Measurements from ENCODE around the gene TIMP2.

TIMP2 gene

GRCh38 chr17:78838574-78839005 is 86.6 kb downstream of the TIMP2 start:
- Histone ChIP-seq H3K9ac (ENCODE audit: low read depth, low read length) (0 out of 2 replicates have a peak overlapping the region, but pooled peaks have one; percentile 80), H3K4me1 (ENCODE audit: insufficient read depth, low read length) (peaks cover 10% of the 10 kb centered on the region; the same call in 1 of the 2 replicates), H3K9me3 (ENCODE audit: control insufficient read depth, insufficient read depth, low read length) (no peaks in the 10 kb centered on the region), H3K36me3 (ENCODE audit: insufficient read depth, low read length) (peaks cover 35% of the 10 kb centered on the region)

DNA sequence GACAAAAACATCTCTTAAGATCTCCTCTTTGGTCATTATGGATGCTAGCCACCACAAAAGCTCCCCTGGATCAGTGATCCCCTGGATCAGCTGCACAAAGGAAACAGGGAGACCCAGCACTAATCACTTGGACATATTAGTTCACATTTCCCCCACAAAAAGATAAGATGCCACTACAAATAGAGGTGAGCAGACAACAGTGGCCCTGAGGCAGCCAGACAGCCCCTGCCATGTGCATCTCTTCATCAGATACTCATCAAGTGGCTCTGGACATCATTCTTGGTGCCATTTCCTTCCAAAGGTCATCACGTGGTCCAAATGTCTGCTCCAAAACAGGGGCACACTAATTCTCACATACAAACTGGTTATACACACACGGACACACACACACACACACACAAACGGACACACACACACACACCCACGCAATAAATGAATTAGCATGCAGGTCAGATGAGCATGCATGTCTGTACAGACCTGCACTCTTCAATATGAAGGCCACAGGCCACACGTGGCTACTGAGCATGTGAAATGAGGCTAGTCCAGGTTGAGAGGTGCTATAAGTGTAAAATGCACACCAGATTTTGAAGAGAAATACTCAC is 88.7 kb downstream of the TIMP2 start:
- Histone ChIP-seq H3K9me3 (ENCODE audit: control insufficient read depth, insufficient read depth, low read length) (no peaks in the 10 kb centered on the region), H3K36me3 (ENCODE audit: insufficient read depth, low read length) (peaks cover 50% of the 10 kb centered on the region), H3K4me1 (ENCODE audit: insufficient read depth, low read length) (peaks cover 9% of the 10 kb centered on the region; the same call in 1 of the 2 replicates), H3K9ac (ENCODE audit: low read depth, low read length) (no peak overlapping the region)

DNA sequence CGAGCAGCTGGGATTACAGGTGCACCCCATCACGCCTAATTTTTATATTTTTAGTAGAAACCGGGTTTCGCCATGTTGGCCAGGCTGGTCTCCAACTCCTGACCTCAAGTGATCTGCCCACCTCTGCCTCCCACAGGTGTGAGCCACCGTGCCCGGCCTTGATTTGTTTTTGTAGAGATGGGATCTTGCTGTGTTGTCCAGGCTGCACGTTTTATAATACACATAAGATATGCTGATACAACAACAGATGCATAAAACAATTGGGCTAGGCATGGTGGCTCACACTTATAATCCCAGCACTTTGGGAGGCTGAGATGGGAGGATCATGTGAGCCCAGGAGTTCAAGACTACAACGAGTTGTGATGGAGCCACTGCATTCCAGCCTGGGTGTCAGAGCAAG is 90.6 kb downstream of the TIMP2 start:
- Histone ChIP-seq H3K9me3 (ENCODE audit: control insufficient read depth, insufficient read depth, low read length) (no peaks in the 10 kb centered on the region), H3K4me1 (ENCODE audit: insufficient read depth, low read length) (peaks cover 7% of the 10 kb centered on the region; the same call in 1 of the 2 replicates), H3K36me3 (ENCODE audit: insufficient read depth, low read length) (peaks cover 55% of the 10 kb centered on the region), H3K9ac (ENCODE audit: low read depth, low read length) (no peak overlapping the region)

- peaks cover 63% of the 10 kb centered on the region for H3K36me3 ChIP-seq (ENCODE audit: insufficient read depth, low read length)
- no peak overlapping the region for H3K9ac ChIP-seq (ENCODE audit: low read depth, low read length)
- peaks cover 3% of the 10 kb centered on the region; the same call in 1 of the 2 replicates for H3K4me1 ChIP-seq (ENCODE audit: insufficient read depth, low read length)
- no peaks in the 10 kb centered on the region for H3K9me3 ChIP-seq (ENCODE audit: control insufficient read depth, insufficient read depth, low read length)
Measured at GRCh38 chr17:78832541-78832810, 92.7 kb downstream of the TIMP2 start.

- Histone ChIP-seq H3K9ac (ENCODE audit: low read depth, low read length) (no peak overlapping the region), H3K9me3 (ENCODE audit: control insufficient read depth, insufficient read depth, low read length) (no peaks in the 10 kb centered on the region), H3K4me1 (ENCODE audit: insufficient read depth, low read length) (peaks cover 3% of the 10 kb centered on the region; the same call in 1 of the 2 replicates), H3K36me3 (ENCODE audit: insufficient read depth, low read length) (peaks cover 61% of the 10 kb centered on the region)
Measured at GRCh38 chr17:78831688-78832540, 93.3 kb downstream of the TIMP2 start.

DNA sequence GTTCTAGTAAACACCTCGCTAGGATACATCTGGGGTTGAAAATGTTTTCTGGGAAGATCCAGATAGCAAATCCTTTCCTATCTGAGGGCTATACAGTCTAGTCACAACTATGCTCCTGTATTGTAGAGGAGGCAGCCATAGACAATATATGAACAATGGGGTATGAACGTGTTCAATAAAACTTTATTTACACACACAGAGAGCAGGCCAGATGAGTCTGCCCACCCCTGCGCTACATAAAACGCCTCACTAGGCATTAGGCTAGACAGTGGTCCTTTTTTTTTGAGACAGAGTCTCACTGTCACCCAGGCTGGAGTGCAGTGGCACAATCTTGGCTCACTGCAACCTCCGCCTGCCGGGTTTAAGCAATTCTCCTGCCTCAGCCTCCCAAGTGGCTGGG is 95.7 kb downstream of the TIMP2 start:
- H3K36me3 ChIP-seq (ENCODE audit: insufficient read depth, low read length): peaks cover 65% of the 10 kb centered on the region
- H3K9ac ChIP-seq (ENCODE audit: low read depth, low read length): no peak overlapping the region
- H3K9me3 ChIP-seq (ENCODE audit: control insufficient read depth, insufficient read depth, low read length): no peaks in the 10 kb centered on the region
- peaks cover 3% of the 10 kb centered on the region; the same call in 1 of the 2 replicates for H3K4me1 ChIP-seq (ENCODE audit: insufficient read depth, low read length)

DNA sequence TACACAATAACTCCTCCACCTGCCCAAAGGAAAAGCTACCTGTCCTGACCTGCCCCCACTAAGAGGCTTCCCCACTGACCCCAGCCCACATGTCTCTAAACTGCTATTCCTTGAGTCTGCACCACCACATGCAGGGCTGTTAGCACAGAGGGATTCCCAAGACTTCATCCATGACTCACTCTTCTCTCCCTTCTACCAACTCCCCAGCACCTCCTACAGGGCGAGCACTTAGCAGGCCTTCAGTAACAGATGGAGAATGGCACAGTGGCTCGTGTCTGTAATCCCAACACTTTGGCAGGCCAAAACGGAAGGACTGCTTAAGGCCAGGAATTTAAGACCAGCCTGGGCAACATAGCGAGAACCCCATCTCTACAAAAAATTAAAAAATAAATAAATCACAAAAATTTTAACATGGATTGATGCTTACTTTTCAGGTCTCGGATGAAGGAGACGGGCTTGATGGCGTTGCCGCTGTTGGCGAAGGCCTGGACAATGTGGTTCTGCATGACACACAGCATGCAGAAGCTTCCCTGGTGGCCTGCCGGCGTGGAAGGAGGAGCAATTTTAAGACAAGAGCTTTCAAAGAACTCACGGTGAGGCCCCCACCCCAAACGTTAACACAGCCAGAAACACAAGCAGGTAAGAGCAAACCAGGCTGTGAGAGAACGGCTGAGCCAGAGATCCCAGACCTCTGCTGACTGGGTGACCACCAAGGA is 96.6 kb downstream of the TIMP2 start:
- Histone ChIP-seq H3K9me3 (ENCODE audit: control insufficient read depth, insufficient read depth, low read length) (no peaks in the 10 kb centered on the region), H3K4me1 (ENCODE audit: insufficient read depth, low read length) (peaks cover 3% of the 10 kb centered on the region; the same call in 1 of the 2 replicates), H3K36me3 (ENCODE audit: insufficient read depth, low read length) (peaks cover 61% of the 10 kb centered on the region), H3K9ac (ENCODE audit: low read depth, low read length) (no peak overlapping the region)

GRCh38 chr17:78826836-78827509 is 98.2 kb downstream of the TIMP2 start:
- peaks cover 53% of the 10 kb centered on the region for H3K36me3 ChIP-seq (ENCODE audit: insufficient read depth, low read length)
- H3K4me1 ChIP-seq (ENCODE audit: insufficient read depth, low read length): peaks cover 3% of the 10 kb centered on the region; the same call in 1 of the 2 replicates
- H3K9me3 ChIP-seq (ENCODE audit: control insufficient read depth, insufficient read depth, low read length): no peaks in the 10 kb centered on the region
- no peak overlapping the region for H3K9ac ChIP-seq (ENCODE audit: low read depth, low read length)

GRCh38 chr17:78826421-78826820 is 98.8 kb downstream of the TIMP2 start:
- Histone ChIP-seq H3K4me1 (ENCODE audit: insufficient read depth, low read length) (peaks cover 3% of the 10 kb centered on the region; the same call in 1 of the 2 replicates), H3K36me3 (ENCODE audit: insufficient read depth, low read length) (peaks cover 54% of the 10 kb centered on the region), H3K9me3 (ENCODE audit: control insufficient read depth, insufficient read depth, low read length) (no peaks in the 10 kb centered on the region), H3K9ac (ENCODE audit: low read depth, low read length) (no peak overlapping the region)

DNA sequence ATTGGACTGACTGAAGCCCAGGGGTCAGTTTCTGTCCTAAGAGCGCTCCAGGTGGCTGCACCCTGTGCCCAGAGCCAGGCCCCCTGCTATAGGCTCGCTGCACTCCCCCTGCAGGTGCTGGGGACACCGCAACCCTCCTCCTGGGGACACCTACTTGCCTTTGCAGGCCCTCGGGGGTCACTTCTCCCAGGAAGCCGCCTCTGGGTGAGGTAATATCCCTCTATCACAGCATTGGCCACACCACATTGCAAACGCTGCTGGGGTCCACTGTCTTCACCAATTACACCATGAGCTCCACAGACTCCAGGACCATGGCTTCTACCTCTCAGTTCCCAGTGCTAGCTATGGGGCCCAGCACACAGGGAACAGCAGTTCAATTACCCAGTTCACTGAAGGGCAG is 99.5 kb downstream of the TIMP2 start:
- no peaks in the 10 kb centered on the region for H3K9me3 ChIP-seq (ENCODE audit: control insufficient read depth, insufficient read depth, low read length)
- no peak overlapping the region for H3K9ac ChIP-seq (ENCODE audit: low read depth, low read length)
- peaks cover 3% of the 10 kb centered on the region; the same call in 1 of the 2 replicates for H3K4me1 ChIP-seq (ENCODE audit: insufficient read depth, low read length)
- peaks cover 54% of the 10 kb centered on the region for H3K36me3 ChIP-seq (ENCODE audit: insufficient read depth, low read length)

DNA sequence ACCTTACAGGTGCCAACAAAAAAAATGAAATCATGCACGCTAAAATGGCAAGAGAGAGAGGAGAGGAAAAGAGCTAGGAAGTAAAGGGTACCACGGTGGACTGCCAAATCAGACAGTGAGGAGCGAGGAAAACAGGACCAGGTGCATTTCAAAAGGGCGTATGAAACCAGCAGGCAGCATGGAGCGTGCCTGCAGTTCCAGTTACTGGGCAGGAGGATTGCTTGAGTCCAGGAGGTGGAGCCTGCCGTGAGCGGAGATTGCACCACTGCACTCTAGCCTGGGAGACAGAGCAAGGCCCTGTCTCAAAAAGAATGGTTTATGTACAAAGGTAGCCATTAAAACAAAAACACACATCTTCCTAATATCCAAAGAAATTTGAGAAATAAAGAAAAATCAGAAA is 100.9 kb downstream of the TIMP2 start:
- H3K4me1 ChIP-seq (ENCODE audit: insufficient read depth, low read length): peaks cover 3% of the 10 kb centered on the region; the same call in 1 of the 2 replicates
- peaks cover 57% of the 10 kb centered on the region for H3K36me3 ChIP-seq (ENCODE audit: insufficient read depth, low read length)
- H3K9me3 ChIP-seq (ENCODE audit: control insufficient read depth, insufficient read depth, low read length): no peaks in the 10 kb centered on the region
- H3K9ac ChIP-seq (ENCODE audit: low read depth, low read length): no peak overlapping the region

GRCh38 chr17:78823282-78824046 is 101.7 kb downstream of the TIMP2 start:
- H3K9me3 ChIP-seq (ENCODE audit: control insufficient read depth, insufficient read depth, low read length): no peaks in the 10 kb centered on the region
- H3K36me3 ChIP-seq (ENCODE audit: insufficient read depth, low read length): peaks cover 63% of the 10 kb centered on the region
- no peak overlapping the region for H3K9ac ChIP-seq (ENCODE audit: low read depth, low read length)

GRCh38 chr17:78822552-78822951 is 102.6 kb downstream of the TIMP2 start:
- peaks cover 65% of the 10 kb centered on the region for H3K36me3 ChIP-seq (ENCODE audit: insufficient read depth, low read length)

More at GRCh38 chr17:78823282-78824046, 101.7 kb downstream of the TIMP2 start:
- peaks cover 3% of the 10 kb centered on the region; the same call in 1 of the 2 replicates for H3K4me1 ChIP-seq (ENCODE audit: insufficient read depth, low read length)

More at GRCh38 chr17:78822552-78822951, 102.6 kb downstream of the TIMP2 start:
- Histone ChIP-seq H3K9ac (ENCODE audit: low read depth, low read length) (no peak overlapping the region), H3K4me1 (ENCODE audit: insufficient read depth, low read length) (no peaks in the 10 kb centered on the region), H3K9me3 (ENCODE audit: control insufficient read depth, insufficient read depth, low read length) (no peaks in the 10 kb centered on the region)

Data from ES-I3 (cell line).